ENCODE data around the gene OR52D1. TPM values are rescaled to one million over a fixed set of nuclear protein-coding genes. Genes with fewer than 3 reads are reported as not detected.

The OR52D1 gene
- polyA plus RNA-seq, 1 donor (not counting 4 experiments of a cell fraction or from before 2014, with no cell fraction given) = not detected

DNA sequence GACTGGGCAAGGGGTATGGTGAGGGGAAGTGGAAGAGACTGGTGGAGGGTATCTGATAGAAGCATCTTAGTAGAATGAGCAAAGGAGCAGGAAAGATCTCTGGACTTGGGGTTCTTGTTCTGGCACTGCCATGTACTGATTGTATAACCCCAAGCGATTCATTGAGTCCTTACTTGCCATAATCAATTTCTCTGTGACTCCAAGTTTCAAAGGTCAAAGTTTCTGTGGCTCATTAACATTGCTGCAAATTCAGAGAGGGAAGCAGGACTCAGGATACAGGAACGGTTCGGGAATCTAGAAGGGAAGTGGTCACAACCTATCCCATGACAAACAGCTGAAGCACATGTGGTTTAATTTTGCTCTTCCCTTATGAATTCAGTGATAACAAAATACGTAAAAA is 39.1 kb upstream of the OR52D1 start:
- dilution Hi-C loops (cut with MboI; ENCODE audit: extremely low pct_ligation_motif_present, low sequenced_read_pairs) = no loop called here
- H3K9me1 ChIP-seq (ENCODE audit: control insufficient read depth, extremely low read depth, insufficient read depth, low read length) = no peaks in the 10 kb centered on the region
- no peak overlapping the region for H3K27ac ChIP-seq (ENCODE audit: control insufficient read depth, insufficient read depth, low read length)
- DNase-seq (ENCODE audit: low read depth, low spot score) (no peak), FAIRE-seq (no peak)
- H3K4me3 ChIP-seq (ENCODE audit: control insufficient read depth in 2 of 3, extremely low read depth in 1 of 3, insufficient read depth in 2 of 3, low read depth in 1 of 3, low read length in 3 of 3) = no peak overlapping the region
- H3K4me1 ChIP-seq (ENCODE audit: control insufficient read depth, extremely low read depth, insufficient read depth, low read length) = no peaks in the 10 kb centered on the region
- no peaks in the 10 kb centered on the region for H3K36me3 ChIP-seq (ENCODE audit: control insufficient read depth in 2 of 2, extremely low read depth in 1 of 2, insufficient read depth in 2 of 2, low read length in 2 of 2)
- no peaks in the 10 kb centered on the region for H3K79me2 ChIP-seq (ENCODE audit: control insufficient read depth, insufficient read depth, low read length)
- H4K20me1 ChIP-seq (ENCODE audit: control insufficient read depth, extremely low read depth, insufficient read depth, low read length) = no peaks in the 10 kb centered on the region
- H3K4me2 ChIP-seq (ENCODE audit: control insufficient read depth, extremely low read depth, insufficient read depth, low read depth, low read length) = no peak overlapping the region
- H3K27me3 ChIP-seq (ENCODE audit: control insufficient read depth, extremely low read depth, insufficient read depth, low read length) = no peaks in the 10 kb centered on the region
- no peak overlapping the region for H2AFZ ChIP-seq (ENCODE audit: control insufficient read depth, low read length)
- no peaks in the 10 kb centered on the region for H3K9me3 ChIP-seq (ENCODE audit: control insufficient read depth, low read depth, low read length)
- H3K9ac ChIP-seq (ENCODE audit: control insufficient read depth, extremely low read depth, insufficient read depth, low read length) = no peak overlapping the region
- TF ChIP-seq EZH2 (IDR thresholded peaks at IDR 0.05; ENCODE audit: low read length) = no peak
- TF ChIP-seq, protein P1, sequence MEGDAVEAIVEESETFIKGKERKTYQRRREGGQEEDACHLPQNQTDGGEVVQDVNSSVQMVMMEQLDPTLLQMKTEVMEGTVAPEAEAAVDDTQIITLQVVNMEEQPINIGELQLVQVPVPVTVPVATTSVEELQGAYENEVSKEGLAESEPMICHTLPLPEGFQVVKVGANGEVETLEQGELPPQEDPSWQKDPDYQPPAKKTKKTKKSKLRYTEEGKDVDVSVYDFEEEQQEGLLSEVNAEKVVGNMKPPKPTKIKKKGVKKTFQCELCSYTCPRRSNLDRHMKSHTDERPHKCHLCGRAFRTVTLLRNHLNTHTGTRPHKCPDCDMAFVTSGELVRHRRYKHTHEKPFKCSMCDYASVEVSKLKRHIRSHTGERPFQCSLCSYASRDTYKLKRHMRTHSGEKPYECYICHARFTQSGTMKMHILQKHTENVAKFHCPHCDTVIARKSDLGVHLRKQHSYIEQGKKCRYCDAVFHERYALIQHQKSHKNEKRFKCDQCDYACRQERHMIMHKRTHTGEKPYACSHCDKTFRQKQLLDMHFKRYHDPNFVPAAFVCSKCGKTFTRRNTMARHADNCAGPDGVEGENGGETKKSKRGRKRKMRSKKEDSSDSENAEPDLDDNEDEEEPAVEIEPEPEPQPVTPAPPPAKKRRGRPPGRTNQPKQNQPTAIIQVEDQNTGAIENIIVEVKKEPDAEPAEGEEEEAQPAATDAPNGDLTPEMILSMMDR (optimal IDR thresholded peaks at IDR 0.05 in 1 of 3, IDR thresholded peaks at IDR 0.05 in 1 of 3, conservative IDR thresholded peaks at IDR 0.05 in 1 of 3; ENCODE audit: extremely low read depth in 1 of 3, insufficient read depth in 2 of 3, low read length in 3 of 3) = no peak

DNA sequence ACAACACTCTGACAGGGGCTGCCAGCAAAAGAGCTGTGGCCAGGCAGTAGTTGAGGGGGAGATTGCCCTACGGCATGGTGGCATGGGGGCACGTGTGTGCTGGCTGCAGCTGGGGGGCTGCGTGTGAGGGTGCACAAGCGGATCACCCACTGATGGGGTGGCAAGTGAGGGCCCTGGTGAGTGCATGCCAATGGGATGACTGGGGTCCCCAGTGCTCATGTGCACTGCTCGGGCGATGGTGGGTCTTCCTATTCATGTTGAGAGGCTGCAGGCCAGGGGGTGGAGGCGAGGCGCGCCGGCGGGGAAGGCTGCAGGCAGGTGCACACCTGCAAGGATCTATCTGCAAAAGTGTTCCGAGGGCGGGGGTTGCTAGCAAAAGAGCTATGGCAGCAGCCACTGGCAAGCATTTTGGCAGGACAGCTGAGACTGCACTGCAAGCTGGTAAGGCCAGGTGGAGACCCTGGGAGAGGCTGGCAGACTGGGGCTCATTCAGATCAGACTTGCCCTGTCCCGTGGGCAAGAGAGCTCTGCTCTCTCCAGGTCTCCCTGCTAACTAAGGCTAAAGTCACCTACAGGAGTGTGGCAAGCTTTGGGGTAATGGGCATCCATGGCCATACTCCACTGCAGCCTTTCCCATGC is 27.4 kb upstream of the OR52D1 start:
- H3K4me3 ChIP-seq (ENCODE audit: control insufficient read depth in 2 of 3, extremely low read depth in 1 of 3, insufficient read depth in 2 of 3, low read depth in 1 of 3, low read length in 3 of 3) = no peak overlapping the region
- H4K20me1 ChIP-seq (ENCODE audit: control insufficient read depth, extremely low read depth, insufficient read depth, low read length) = no peaks in the 10 kb centered on the region
- TF ChIP-seq EZH2 (IDR thresholded peaks at IDR 0.05; ENCODE audit: low read length) = no peak
- TF ChIP-seq, protein P1 (optimal IDR thresholded peaks at IDR 0.05 in 1 of 3, IDR thresholded peaks at IDR 0.05 in 1 of 3, conservative IDR thresholded peaks at IDR 0.05 in 1 of 3; ENCODE audit: extremely low read depth in 1 of 3, insufficient read depth in 2 of 3, low read length in 3 of 3) = no peak
- H3K9me3 ChIP-seq (ENCODE audit: control insufficient read depth, low read depth, low read length) = no peaks in the 10 kb centered on the region
- no peaks in the 10 kb centered on the region for H3K4me1 ChIP-seq (ENCODE audit: control insufficient read depth, extremely low read depth, insufficient read depth, low read length)
- H3K9me1 ChIP-seq (ENCODE audit: control insufficient read depth, extremely low read depth, insufficient read depth, low read length) = no peaks in the 10 kb centered on the region
- no peak overlapping the region for H2AFZ ChIP-seq (ENCODE audit: control insufficient read depth, low read length)
- no peak for FAIRE-seq
- H3K36me3 ChIP-seq (ENCODE audit: control insufficient read depth in 2 of 2, extremely low read depth in 1 of 2, insufficient read depth in 2 of 2, low read length in 2 of 2) = no peaks in the 10 kb centered on the region
- DNase-seq (ENCODE audit: low read depth, low spot score) = no peak
- H3K9ac ChIP-seq (ENCODE audit: control insufficient read depth, extremely low read depth, insufficient read depth, low read length) = no peak overlapping the region
- no peaks in the 10 kb centered on the region for H3K79me2 ChIP-seq (ENCODE audit: control insufficient read depth, insufficient read depth, low read length)
- dilution Hi-C loops (cut with MboI; ENCODE audit: extremely low pct_ligation_motif_present, low sequenced_read_pairs) = no loop called here
- no peak overlapping the region for H3K27ac ChIP-seq (ENCODE audit: control insufficient read depth, insufficient read depth, low read length)
- no peaks in the 10 kb centered on the region for H3K27me3 ChIP-seq (ENCODE audit: control insufficient read depth, extremely low read depth, insufficient read depth, low read length)
- no peak overlapping the region for H3K4me2 ChIP-seq (ENCODE audit: control insufficient read depth, extremely low read depth, insufficient read depth, low read depth, low read length)
